IgD-negative memory B cell (primary cell): Measurements from ENCODE around the gene STAT5A. TPM values are rescaled to one million over a fixed set of nuclear protein-coding genes. Genes with fewer than 3 reads are reported as not detected.

ENCODE experiments used
- H3K27ac Mint-ChIP-seq, 3 donors: one replicate each; pipeline ENCODE4 v1.8.0; 2020 to 2022; ENCODE audit warnings: mild to moderate bottlenecking in 3 of 3, mixed read lengths in 3 of 3, moderate library complexity in 1 of 3
- H3K27me3 Mint-ChIP-seq: one replicate; pipeline ENCODE4 v1.8.0; 2021; ENCODE audit warnings: mixed read lengths
- H3K36me3 Mint-ChIP-seq: one replicate; pipeline ENCODE4 v1.8.0; 2020; ENCODE audit warnings: mild to moderate bottlenecking, mixed read lengths
- H3K4me1 Mint-ChIP-seq, 3 donors: one replicate each; pipeline ENCODE4 v1.8.0; 2020 to 2022; ENCODE audit warnings: mixed read lengths in 3 of 3, mild to moderate bottlenecking in 1 of 3
- H3K4me3 Mint-ChIP-seq, 4 donors: one replicate each; pipeline ENCODE4 v1.8.0; 2020 to 2022; ENCODE audit warnings: mild to moderate bottlenecking in 4 of 4, mixed read lengths in 4 of 4, moderate library complexity in 3 of 4
- H3K9me3 Mint-ChIP-seq, 3 donors: one replicate each; pipeline ENCODE4 v1.8.0; 2020 to 2021; ENCODE audit warnings: mixed read lengths in 3 of 3, mild to moderate bottlenecking in 1 of 3
- polyA plus RNA-seq: library from polyadenylated mRNA; unstranded; fragments of 300-500 nt; fragmentation: Illumina TruSeq; gene quantifications from one replicate; pipeline ENCODE4 v1.2.3, GENCODE V29; 2021

The STAT5A gene
- polyA plus RNA-seq, 1 donor from 2014 or later: 63.0 TPM

DNA sequence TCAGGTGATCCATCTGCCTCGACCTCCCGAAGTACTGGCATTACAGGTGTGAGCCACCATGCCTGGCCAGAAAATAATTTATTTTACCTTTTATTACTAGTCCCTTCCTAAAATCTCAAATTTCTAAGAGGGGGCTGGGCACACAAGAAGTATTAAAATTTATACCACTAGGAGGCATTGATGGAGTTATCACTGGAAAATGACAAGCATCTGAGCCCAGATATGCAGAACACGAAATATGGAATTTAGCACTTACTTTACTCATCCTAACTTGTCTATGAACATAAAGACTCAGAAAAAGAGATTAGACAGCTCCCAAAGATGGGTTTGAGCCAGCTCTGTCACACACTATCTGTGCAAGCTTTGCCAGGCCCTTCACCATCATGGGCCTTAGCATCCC is 46.4 kb downstream of the STAT5A start:
- H3K27me3 Mint-ChIP-seq: no peaks in the 10 kb centered on the region
- H3K4me1 Mint-ChIP-seq: peaks cover 9 to 16% (median 15%) of the 10 kb centered on the region in 3 donors
- no peak overlapping the region for H3K27ac Mint-ChIP-seq
- no peaks in the 10 kb centered on the region for H3K9me3 Mint-ChIP-seq
- peaks cover 9% of the 10 kb centered on the region for H3K36me3 Mint-ChIP-seq
- no peak overlapping the region for H3K4me3 Mint-ChIP-seq

DNA sequence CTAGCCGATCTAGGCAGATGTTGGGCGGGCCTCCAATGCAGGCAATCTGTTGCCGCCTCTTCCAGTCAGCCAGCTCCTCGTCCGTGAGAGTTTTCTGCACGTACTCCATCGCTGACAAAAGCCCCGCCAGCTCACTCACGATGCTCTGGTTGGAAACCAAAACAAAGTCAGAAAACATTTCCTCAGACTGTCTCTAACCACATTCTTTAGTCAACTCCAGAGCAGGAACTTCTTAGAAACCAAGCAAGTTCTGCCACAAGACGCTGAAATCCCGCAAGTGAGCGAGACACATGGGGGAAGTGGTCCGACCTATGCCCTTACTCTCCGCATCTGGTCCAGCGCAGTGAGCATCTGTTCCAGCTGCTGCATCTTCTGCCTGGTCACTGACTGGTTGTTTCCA is 49.1 kb downstream of the STAT5A start:
- Mint-ChIP-seq H3K4me3 (peak overlapping the region in 1 of 4 donors; percentile 63), H3K4me1 (peaks cover 19 to 27% (median 26%) of the 10 kb centered on the region in 3 donors), H3K36me3 (peaks cover 10% of the 10 kb centered on the region), H3K27ac (peak overlapping the region in 2 of 3 donors; percentile 45 to 91), H3K27me3 (no peaks in the 10 kb centered on the region), H3K9me3 (no peaks in the 10 kb centered on the region)

DNA sequence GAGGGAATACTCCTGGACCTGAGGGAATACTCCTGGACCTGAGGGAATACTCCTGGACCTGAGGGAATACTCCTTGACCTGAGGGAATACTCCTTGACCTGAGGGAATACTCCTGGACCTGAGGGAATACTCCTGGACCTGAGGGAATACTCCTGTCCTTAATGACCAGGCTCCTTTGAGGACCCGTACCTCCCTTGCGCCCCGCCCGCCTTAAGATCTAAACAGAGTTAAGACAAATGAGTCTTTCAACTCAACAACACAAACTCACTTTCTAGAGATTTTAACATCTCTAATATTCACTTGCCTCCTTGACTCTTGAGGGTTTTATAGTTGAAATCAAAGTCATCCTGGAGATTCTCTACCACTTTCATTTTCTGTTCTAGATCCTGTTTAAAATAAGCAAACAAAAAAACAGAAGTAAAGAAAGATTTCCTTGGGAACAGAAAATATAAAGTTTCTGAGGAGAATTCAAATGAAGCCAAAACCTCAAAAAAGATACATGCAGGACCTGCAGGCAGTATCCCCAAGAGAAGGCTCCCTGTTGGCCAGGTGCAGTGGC is 50.2 kb downstream of the STAT5A start:
- no peak overlapping the region for H3K4me3 Mint-ChIP-seq

DNA sequence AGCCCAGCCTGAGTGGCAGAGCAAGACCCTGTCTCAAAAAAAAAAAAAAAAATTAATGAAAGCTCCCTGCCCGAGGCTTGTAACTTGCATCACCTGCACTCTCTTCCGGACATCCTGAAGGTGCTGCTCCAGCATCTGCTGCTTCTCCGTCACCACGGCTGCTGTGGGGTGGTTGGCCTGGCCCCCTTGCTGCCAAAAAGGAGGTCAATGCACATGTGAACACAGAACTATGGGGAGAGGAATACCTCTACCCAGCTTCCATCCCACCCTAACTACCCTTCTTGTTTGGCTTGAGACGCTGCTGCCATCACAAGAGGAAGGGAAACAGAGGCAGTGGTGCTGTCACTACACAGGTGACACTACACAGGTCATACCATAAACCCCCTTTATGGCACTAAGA is 50.9 kb downstream of the STAT5A start:
- Mint-ChIP-seq H3K4me3 (peak overlapping the region in 2 of 4 donors; percentile 22 to 67), H3K9me3 (no peaks in the 10 kb centered on the region), H3K27me3 (no peaks in the 10 kb centered on the region), H3K36me3 (peaks cover 11% of the 10 kb centered on the region), H3K27ac (peak overlapping the region in 1 of 3 donors; percentile 71), H3K4me1 (peaks cover 30 to 34% (median 33%) of the 10 kb centered on the region in 3 donors)

More for the DNA sequence above, 50.2 kb downstream of the STAT5A start:
- H3K4me1 Mint-ChIP-seq: peaks cover 27 to 31% (median 30%) of the 10 kb centered on the region in 3 donors
- peak overlapping the region in 2 of 3 donors; percentile 9 to 31 for H3K27ac Mint-ChIP-seq
- H3K27me3 Mint-ChIP-seq: no peaks in the 10 kb centered on the region
- H3K9me3 Mint-ChIP-seq: no peaks in the 10 kb centered on the region
- peaks cover 11% of the 10 kb centered on the region for H3K36me3 Mint-ChIP-seq

DNA sequence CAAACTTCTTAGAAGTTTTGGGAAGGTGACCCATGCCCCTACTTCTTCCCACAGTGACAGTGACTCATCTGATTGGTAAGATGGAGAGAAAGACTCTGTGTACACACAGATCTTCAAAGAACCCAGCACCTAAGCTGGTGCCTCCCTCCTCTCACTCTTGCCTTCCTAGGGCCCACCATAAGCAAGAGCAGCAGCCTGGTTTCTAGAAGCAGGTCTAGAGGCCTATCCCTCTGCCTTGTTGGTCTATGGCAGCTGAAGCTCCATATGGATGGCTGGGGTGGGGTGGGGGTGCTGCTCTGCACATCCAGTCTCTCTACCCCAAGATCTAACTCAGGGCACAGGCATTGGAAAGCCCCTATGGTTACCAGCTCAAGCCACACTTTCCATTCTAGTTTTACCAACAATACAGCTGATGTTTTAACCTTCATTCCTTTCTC is 52.4 kb downstream of the STAT5A start:
- peaks cover 30 to 34% (median 33%) of the 10 kb centered on the region in 3 donors for H3K4me1 Mint-ChIP-seq
- peak overlapping the region in 1 of 4 donors; percentile 9 for H3K4me3 Mint-ChIP-seq
- H3K36me3 Mint-ChIP-seq: peaks cover 15% of the 10 kb centered on the region
- no peaks in the 10 kb centered on the region for H3K27me3 Mint-ChIP-seq
- peak overlapping the region in 2 of 3 donors; percentile 21 to 71 for H3K27ac Mint-ChIP-seq
- H3K9me3 Mint-ChIP-seq: no peaks in the 10 kb centered on the region

DNA sequence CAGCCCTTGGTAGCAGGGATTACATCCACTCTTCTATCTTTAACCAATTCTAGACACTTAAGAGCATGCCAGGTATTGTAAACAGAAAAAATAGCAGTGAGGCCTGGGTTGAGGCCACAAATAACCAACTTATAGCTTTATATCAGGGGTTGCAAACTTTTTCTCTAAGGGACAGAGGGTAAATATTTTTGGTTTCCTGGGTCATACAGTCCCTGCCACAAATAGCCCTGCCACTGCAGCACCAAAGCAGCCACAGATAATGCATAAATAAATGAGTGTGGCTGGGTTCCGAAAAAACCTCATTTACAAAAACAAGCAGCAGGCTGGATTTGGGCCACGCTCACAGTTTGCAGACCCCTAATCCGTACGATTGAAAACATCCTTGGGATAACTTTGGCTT is 53.3 kb downstream of the STAT5A start:
- Mint-ChIP-seq H3K4me1 (peaks cover 30 to 34% (median 33%) of the 10 kb centered on the region in 3 donors), H3K9me3 (no peaks in the 10 kb centered on the region), H3K4me3 (no peak overlapping the region), H3K36me3 (peaks cover 15% of the 10 kb centered on the region), H3K27ac (peak overlapping the region in 1 of 3 donors; percentile 1), H3K27me3 (no peaks in the 10 kb centered on the region)

DNA sequence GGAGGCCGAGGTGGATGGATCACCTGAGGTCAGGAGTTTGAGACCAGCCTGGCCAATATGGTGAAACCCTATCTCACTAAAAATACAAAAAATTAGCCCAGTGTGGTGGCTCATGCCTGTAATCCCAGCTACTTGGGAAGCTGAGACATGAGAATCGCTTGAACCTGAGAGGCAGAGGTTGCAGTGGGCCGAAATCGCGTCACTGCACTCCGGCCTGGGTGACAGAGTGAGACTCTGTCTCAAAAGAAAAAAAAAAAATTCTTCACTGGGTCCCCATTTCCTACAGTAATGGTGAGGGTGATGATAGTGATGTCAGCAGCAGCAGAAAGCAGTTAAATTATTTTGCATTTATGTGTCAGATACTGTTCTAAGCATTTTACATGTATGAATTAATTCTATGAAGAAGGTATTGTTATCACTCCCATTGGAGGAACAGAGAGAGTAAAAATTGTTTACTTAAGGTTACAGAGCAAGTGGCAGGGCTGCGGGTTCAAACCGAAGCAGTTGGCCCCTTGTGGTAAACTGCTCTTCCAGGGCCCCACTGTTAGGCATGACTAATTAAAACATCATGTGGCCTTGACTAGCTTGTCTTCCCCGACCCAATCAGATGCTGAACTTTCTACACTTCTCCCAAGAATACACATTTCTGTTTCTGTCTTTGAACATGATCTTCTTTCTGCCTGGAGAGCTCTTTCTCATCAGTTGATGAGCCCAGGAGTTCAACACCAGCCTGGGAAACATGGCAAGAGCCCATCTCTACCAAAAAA is 54.1 kb downstream of the STAT5A start:
- Mint-ChIP-seq H3K27ac (peak overlapping the region in 1 of 3 donors; percentile 46), H3K4me3 (no peak overlapping the region), H3K27me3 (no peaks in the 10 kb centered on the region), H3K36me3 (peaks cover 13% of the 10 kb centered on the region), H3K9me3 (no peaks in the 10 kb centered on the region), H3K4me1 (peaks cover 29 to 33% (median 30%) of the 10 kb centered on the region in 3 donors)

DNA sequence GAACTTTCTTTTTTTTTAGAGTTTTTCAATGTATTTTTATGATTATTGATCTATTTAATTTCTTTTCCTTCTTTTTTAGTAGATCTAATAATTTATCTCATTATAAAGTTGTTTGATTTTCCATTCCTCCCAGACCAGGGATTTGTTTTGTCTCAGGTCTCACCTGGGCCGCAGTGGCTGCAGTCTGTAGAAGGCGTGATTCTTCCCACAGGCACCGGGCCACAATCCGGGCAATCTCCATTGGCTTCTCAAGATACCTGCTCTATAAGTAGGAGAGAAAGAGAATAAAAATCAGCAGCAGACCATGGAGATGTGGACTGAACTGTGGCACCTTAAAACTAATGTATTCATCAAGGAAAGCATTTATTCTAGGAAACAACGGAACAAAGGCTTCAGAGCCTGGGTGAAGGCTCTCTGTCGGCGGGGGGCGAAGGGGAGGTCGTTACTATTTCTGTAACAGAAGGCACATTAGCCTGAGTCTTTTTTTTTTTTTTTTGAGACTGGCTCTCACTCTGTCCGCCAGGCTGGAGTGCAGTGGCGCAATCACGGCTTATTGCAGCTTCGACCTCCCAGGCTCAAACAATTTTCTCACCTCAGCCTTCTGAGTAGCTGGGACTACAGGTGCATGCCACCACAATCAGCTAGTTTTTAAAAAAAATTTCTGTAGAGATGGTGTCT is 57.2 kb downstream of the STAT5A start:
- H3K4me1 Mint-ChIP-seq: peaks cover 24 to 29% (median 26%) of the 10 kb centered on the region in 3 donors
- no peaks in the 10 kb centered on the region for H3K9me3 Mint-ChIP-seq
- H3K4me3 Mint-ChIP-seq: no peak overlapping the region
- peak overlapping the region in 1 of 3 donors; percentile 20 for H3K27ac Mint-ChIP-seq
- H3K27me3 Mint-ChIP-seq: no peaks in the 10 kb centered on the region
- H3K36me3 Mint-ChIP-seq: peaks cover 8% of the 10 kb centered on the region

DNA sequence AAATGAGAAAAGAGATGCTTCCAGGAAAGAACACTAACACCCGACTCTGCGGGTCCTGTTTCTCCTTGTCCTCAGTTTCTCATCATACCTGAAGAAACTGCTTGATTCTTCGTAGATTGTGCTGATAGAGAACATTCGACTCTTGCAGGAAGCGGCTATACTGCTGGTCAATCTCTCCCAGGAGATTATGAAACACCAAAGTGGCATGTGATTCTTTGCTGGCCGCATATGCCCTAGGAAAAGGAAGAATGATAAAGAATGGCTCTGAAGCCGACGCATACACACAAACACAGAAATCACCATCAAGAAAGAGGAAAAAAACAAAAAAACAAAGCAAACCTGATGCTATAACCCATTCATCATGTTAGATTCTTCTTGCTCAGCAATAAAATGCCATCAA is 58.2 kb downstream of the STAT5A start:
- Mint-ChIP-seq H3K27me3 (no peaks in the 10 kb centered on the region), H3K9me3 (no peaks in the 10 kb centered on the region), H3K27ac (peak overlapping the region in 2 of 3 donors; percentile 10 to 14), H3K4me3 (no peak overlapping the region), H3K36me3 (peaks cover 6% of the 10 kb centered on the region), H3K4me1 (peaks cover 15 to 21% (median 17%) of the 10 kb centered on the region in 3 donors)

DNA sequence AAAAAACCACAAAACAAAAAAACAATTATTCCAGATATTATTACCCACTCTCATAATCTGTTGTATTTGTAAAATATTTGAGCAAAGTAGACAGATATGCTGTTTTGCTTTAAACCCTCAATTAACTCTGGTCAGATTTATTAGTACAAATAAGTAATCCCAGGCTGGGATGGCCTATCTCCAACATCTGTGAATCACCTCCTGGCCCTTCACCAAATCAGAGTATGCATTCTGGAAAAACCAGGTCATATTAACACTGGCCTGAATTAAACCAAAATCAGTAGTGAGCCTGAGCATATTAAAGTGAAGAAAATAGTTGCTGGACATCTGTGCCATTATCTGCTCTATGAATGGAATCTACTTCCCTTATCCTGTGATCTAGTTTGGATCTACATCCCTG is 58.9 kb downstream of the STAT5A start:
- Mint-ChIP-seq H3K27me3 (no peaks in the 10 kb centered on the region), H3K27ac (peak overlapping the region in 1 of 3 donors; percentile 36), H3K9me3 (no peaks in the 10 kb centered on the region), H3K36me3 (peaks cover 6% of the 10 kb centered on the region), H3K4me1 (peaks cover 15 to 21% (median 17%) of the 10 kb centered on the region in 3 donors), H3K4me3 (no peak overlapping the region)

DNA sequence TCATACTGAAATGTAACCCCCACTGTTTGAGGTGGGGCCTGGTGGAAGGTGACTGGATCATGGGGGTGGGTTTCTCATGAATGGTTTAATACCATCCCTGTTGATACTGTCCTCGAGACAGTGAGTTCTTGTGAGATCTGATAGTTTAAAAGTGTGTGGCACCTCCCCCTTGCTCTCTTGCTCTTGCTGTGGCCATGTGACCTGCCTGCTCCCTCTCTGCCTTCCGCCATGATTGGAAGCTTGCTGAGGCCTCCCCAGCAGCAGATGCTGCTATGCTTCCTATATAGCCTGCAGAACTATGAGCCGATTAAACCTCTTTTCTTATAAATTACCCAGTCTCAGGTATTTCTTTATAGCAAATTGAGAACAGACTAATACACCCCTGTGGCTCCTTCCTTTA is 59.3 kb downstream of the STAT5A start:
- peaks cover 6% of the 10 kb centered on the region for H3K36me3 Mint-ChIP-seq
- peak overlapping the region in 1 of 3 donors; percentile 36 for H3K27ac Mint-ChIP-seq
- H3K4me1 Mint-ChIP-seq: peaks cover 14 to 21% (median 15%) of the 10 kb centered on the region in 3 donors
- no peak overlapping the region for H3K4me3 Mint-ChIP-seq
- H3K27me3 Mint-ChIP-seq: no peaks in the 10 kb centered on the region
- no peaks in the 10 kb centered on the region for H3K9me3 Mint-ChIP-seq

DNA sequence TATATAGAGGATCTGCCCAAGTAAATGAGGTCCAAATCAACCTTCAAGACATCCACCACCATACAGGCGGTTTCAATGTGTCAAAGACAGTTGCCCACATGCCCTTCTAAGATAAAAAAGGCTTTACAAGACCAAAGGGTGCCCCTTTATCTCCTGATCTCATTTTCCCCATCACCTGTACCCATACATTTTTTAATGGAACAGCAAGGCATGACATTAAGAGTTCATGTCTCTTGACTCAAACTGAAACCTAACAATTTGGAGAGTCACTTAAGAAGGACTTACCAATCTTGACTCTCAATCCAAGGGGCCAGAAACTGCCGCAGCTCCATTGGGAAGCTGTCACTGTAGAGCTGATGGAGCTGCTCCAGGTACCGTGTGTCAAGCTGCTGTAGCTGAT is 59.8 kb downstream of the STAT5A start:
- no peaks in the 10 kb centered on the region for H3K9me3 Mint-ChIP-seq
- H3K27me3 Mint-ChIP-seq: no peaks in the 10 kb centered on the region
- H3K4me3 Mint-ChIP-seq: no peak overlapping the region
- peaks cover 10 to 20% (median 14%) of the 10 kb centered on the region in 3 donors for H3K4me1 Mint-ChIP-seq
- H3K27ac Mint-ChIP-seq: no peak overlapping the region
- H3K36me3 Mint-ChIP-seq: peaks cover 6% of the 10 kb centered on the region

DNA sequence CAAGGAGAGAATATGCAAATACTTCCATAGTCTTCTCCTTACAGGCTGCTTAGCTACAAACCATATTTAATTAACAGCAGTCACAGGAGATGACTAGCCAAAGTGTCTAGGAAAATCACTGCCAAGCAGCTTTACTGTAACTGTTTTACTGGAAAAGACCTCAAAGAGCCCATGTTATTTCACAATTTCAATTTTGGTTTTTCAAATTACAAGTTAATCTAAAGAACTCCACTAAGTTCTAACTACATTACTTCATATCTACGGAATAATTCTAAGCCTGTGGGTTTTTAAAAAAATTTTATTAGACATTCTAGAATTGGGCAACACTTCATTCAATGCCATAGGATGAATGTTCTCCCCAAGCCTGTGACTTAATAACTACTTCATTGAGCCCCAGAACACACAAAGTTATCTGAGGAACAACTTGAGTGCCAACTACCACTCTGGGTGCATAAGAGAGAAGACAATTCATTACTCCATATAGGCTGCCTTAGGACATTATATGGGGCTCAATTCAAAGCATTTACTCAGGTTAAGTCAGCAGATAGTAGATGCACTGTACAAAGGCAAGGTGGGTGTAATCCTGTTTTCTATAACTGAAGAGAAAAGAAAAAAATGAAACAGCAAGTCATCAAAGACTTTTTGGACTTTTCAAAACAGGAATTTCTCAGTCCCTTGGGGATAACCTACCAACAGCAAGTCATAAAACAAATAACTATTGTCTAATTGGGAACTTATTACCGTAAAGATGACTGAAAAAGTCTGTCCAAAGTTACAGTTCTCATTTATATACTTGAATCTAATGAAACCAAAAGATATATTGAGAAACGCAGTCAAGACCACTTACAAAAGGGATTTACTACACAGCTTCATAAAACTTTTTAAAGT is 66.9 kb downstream of the STAT5A start:
- H3K4me1 Mint-ChIP-seq: peaks cover 19 to 38% (median 31%) of the 10 kb centered on the region in 3 donors
- no peaks in the 10 kb centered on the region for H3K9me3 Mint-ChIP-seq
- peaks cover 1% of the 10 kb centered on the region for H3K36me3 Mint-ChIP-seq
- H3K27me3 Mint-ChIP-seq: no peaks in the 10 kb centered on the region
- peak overlapping the region in 1 of 3 donors; percentile 8 for H3K27ac Mint-ChIP-seq
- peak overlapping the region in 2 of 4 donors; percentile 65 to 74 for H3K4me3 Mint-ChIP-seq

DNA sequence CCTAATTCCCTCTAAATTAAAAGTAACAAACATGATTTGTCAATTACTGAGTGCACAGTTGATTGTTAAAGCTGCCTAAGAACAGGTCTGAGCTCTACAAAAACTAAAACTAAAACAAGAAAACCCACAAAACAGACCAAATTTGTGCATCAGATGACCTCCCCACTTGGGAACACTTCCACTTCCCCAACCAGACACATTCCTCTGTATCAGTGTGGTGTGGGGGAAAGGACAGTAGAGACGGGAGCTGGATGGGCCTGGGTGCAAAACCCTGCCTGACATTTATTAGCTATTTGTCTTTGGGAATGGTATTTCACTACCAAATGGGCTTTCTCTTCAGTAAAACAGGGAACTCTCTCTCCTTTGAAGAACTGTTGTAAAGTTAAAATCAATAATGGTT is 70.1 kb downstream of the STAT5A start:
- peak overlapping the region in 1 of 4 donors; percentile 37 for H3K4me3 Mint-ChIP-seq
- peaks cover 5% of the 10 kb centered on the region for H3K36me3 Mint-ChIP-seq
- H3K4me1 Mint-ChIP-seq: peaks cover 31 to 50% (median 44%) of the 10 kb centered on the region in 3 donors
- no peaks in the 10 kb centered on the region for H3K27me3 Mint-ChIP-seq
- peak overlapping the region in 1 of 3 donors; percentile 40 for H3K27ac Mint-ChIP-seq
- H3K9me3 Mint-ChIP-seq: no peaks in the 10 kb centered on the region
